Activated naive CD8-positive, alpha-beta T cell treated with anti-CD3 and anti-CD28 coated beads for 36 hours (primary cell): ENCODE data around the gene WSCD2. TPM values are rescaled to one million over a fixed set of nuclear protein-coding genes. Genes with fewer than 3 reads are reported as not detected.

Experiments
- DNase-seq: peaks from one replicate; pipeline ENCODE4 v3.0.0; 2021
- H3K27ac Mint-ChIP-seq: one replicate; pipeline ENCODE4 v1.8.0; 2022; ENCODE audit warnings: mild to moderate bottlenecking, moderate library complexity, mixed read lengths
- H3K27me3 Mint-ChIP-seq: one replicate; pipeline ENCODE4 v1.8.0; 2022; ENCODE audit warnings: mild to moderate bottlenecking, mixed read lengths
- H3K36me3 Mint-ChIP-seq: one replicate; pipeline ENCODE4 v1.8.0; 2021; ENCODE audit warnings: mild to moderate bottlenecking, mixed read lengths
- H3K4me1 Mint-ChIP-seq: one replicate; pipeline ENCODE4 v1.8.0; 2021; ENCODE audit warnings: mixed read lengths
- H3K4me3 Mint-ChIP-seq: one replicate; pipeline ENCODE4 v1.8.0; 2022; ENCODE audit warnings: mild to moderate bottlenecking, moderate library complexity, mixed read lengths
- H3K9me3 Mint-ChIP-seq: one replicate; pipeline ENCODE4 v1.8.0; 2022; ENCODE audit warnings: mixed read lengths
- total RNA-seq, 2 experiments: library from RNA; stranded (reverse); gene quantifications; one replicate each; pipeline ENCODE4 v1.2.3, GENCODE V29; 2021

WSCD2 gene
- total RNA-seq, 2 experiments from 2014 or later: not detected

DNA sequence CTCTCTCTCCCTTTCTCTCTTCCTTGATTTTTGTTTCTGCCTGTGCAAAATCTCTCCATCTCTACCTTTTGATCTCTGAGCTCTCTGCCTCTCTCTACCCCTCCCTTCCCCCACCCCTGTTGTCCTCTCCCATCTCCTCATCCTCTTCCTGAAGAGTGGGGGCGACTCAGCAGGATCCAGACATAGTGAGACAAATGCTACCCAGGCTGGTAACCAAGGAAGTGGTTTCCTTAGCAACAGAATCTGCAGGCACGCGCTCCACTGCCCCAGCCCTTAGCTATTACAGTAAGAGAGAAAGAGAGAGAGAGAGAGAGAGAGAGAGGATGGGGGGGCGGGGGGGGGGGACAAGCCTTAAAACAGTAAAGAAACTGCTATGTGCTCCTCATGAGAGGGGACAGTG lies 124.5 kb downstream of the WSCD2 start:
- peaks cover 2% of the 10 kb centered on the region for H3K9me3 Mint-ChIP-seq
- DNase-seq: no peak
- H3K4me1 Mint-ChIP-seq: no peaks in the 10 kb centered on the region
- no peak overlapping the region for H3K4me3 Mint-ChIP-seq
- H3K27me3 Mint-ChIP-seq: peaks cover 27% of the 10 kb centered on the region
- no peaks in the 10 kb centered on the region for H3K36me3 Mint-ChIP-seq
- no peak overlapping the region for H3K27ac Mint-ChIP-seq

DNA sequence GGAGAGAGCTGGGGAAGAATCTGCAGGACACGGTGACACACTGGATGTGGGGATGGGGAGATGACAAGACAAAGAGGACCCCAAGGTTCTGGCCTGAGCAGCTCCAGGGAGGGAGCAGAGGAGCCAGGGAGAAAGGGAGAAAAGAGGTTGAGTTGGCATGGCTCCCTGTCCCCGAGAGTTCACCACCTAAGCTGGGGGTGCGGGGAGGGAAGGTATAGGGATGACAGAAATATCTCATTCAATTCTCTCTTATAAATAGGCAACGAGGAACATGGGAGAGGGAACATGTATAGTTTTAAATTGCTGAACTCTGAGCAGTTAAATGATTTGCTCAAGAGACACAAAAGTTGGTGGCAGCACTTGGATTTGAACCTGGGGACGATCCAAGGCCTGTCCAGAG lies 124.9 kb downstream of the WSCD2 start:
- no peaks in the 10 kb centered on the region for H3K36me3 Mint-ChIP-seq
- DNase-seq: no peak
- no peak overlapping the region for H3K27ac Mint-ChIP-seq
- no peak overlapping the region for H3K4me3 Mint-ChIP-seq
- peaks cover 25% of the 10 kb centered on the region for H3K27me3 Mint-ChIP-seq
- no peaks in the 10 kb centered on the region for H3K4me1 Mint-ChIP-seq
- peaks cover 2% of the 10 kb centered on the region for H3K9me3 Mint-ChIP-seq

DNA sequence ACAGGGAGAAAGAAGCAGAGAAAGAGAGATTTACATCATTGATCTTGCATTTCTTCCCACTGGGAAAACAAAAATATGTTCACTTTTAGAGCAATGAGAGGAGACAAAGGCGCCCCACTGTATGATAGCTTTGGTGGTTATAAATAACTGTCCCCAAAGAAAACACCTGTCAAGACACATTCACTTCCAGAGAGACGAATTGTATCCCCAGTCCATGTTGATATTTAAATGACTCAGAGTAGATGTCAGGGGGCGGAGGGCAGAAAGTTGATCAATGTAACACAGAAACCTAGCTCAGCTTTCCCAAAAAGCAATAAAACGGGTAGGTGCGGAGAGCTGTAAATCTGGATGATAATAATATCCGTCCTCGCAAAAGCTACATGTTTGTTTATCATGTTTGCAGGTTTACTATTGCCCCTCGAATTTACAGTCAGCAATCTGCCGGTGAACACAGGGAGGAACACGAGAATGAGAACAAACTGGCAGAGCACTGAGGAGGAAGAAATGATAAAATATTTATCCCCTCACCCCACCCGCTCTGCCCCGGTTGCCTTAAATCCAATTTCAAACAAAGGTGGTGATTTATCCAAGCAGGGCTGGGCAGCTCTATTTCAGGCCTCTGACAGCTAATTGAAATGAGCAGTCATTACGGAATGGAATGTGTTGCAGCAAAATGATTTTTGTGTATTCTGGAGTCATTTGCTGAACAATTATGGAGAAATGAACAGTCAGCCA lies 125.6 kb downstream of the WSCD2 start:
- no peak overlapping the region for H3K27ac Mint-ChIP-seq
- H3K27me3 Mint-ChIP-seq: peaks cover 21% of the 10 kb centered on the region
- no peak overlapping the region for H3K4me3 Mint-ChIP-seq
- H3K36me3 Mint-ChIP-seq: no peaks in the 10 kb centered on the region
- DNase-seq: no peak
- H3K9me3 Mint-ChIP-seq: peaks cover 3% of the 10 kb centered on the region
- no peaks in the 10 kb centered on the region for H3K4me1 Mint-ChIP-seq

DNA sequence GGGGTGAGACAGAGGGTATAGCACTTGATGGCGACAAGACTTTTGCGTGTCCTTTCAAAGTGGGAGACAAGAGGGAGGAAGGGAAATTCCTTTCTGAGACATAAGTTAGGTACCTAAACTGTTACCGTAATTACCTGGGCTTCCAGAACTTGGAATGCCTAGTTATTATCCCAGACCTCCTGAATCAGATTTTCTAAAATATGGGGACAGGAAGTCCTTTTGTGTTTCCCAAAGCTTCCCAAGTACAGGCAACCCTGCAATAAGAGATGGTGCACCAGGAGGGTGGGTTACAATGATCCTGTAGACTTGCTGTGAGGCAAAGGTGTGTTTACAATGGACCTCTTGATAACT lies 126.1 kb downstream of the WSCD2 start:
- peaks cover 5% of the 10 kb centered on the region for H3K9me3 Mint-ChIP-seq
- no peak overlapping the region for H3K27ac Mint-ChIP-seq
- H3K36me3 Mint-ChIP-seq: no peaks in the 10 kb centered on the region
- H3K27me3 Mint-ChIP-seq: peaks cover 21% of the 10 kb centered on the region
- no peaks in the 10 kb centered on the region for H3K4me1 Mint-ChIP-seq
- H3K4me3 Mint-ChIP-seq: no peak overlapping the region
- DNase-seq: no peak

DNA sequence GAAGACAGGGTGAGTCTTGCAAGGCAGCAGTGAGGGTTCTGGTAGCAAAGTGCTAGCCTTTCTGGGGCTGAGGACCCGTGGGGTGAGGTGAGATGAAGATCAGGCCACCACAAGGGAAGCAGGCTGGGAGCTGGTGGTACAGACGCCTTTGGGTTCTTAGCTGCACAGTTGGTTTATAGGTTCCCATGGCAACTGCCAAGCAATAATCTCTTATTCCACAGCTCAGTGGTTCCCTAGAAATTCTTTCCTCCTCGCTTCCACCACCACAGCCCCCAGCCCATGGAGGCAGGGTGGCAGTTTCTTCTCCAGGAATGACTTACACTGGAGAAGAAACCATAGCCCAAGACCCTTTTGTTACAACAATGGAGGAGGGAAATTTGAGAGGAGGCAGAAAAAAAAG lies 127.9 kb downstream of the WSCD2 start:
- no peak overlapping the region for H3K4me3 Mint-ChIP-seq
- no peaks in the 10 kb centered on the region for H3K36me3 Mint-ChIP-seq
- H3K27me3 Mint-ChIP-seq: peaks cover 15% of the 10 kb centered on the region
- peaks cover 14% of the 10 kb centered on the region for H3K9me3 Mint-ChIP-seq
- no peak overlapping the region for H3K27ac Mint-ChIP-seq
- no peak for DNase-seq
- H3K4me1 Mint-ChIP-seq: no peaks in the 10 kb centered on the region

DNA sequence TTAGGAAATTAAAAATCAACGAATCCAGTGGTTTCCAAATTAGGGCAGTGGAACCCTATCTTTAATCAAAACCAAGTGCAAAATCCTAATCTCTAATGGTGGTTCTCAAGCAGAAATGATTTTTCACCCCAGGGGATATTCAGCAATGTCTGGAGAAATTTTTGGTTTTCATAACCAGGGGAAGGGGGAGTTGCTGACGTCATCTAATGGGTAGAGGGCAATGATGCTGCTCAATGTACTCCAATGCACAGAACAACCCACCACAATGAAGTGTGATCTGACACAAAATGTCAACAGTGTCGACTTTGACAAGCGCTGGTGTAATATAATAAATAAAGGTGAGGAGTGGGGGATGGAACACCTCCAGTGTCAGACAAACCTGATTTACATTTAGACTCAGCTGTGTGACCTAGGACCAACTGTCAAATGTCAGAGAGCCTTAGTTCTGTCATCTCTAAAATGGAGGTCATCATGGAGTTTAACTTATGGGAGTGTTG lies 128.6 kb downstream of the WSCD2 start:
- peaks cover 10% of the 10 kb centered on the region for H3K27me3 Mint-ChIP-seq
- H3K4me3 Mint-ChIP-seq: no peak overlapping the region
- no peaks in the 10 kb centered on the region for H3K4me1 Mint-ChIP-seq
- peaks cover 14% of the 10 kb centered on the region for H3K9me3 Mint-ChIP-seq
- H3K27ac Mint-ChIP-seq: no peak overlapping the region
- no peaks in the 10 kb centered on the region for H3K36me3 Mint-ChIP-seq
- DNase-seq: no peak

DNA sequence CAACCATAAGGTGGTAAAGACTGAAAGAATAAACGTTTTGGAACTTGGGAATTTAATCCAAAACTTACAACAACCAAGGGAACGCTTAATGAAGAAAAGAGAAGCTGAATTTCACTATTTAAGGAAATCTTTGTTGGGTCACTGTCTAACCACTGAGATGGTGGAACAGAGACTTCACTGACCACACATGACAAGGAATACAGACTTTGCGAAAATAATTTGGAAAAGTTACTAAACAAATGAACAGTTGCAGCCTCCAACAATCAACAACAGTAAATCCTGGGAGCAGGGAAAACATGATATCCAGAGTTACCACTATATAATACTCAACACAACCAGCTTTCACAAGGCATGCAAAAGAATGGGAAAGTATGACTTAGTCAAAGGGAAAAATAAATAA lies 131.0 kb downstream of the WSCD2 start:
- H3K36me3 Mint-ChIP-seq: no peaks in the 10 kb centered on the region
- no peaks in the 10 kb centered on the region for H3K4me1 Mint-ChIP-seq
- no peak overlapping the region for H3K4me3 Mint-ChIP-seq
- no peak overlapping the region for H3K27ac Mint-ChIP-seq
- peaks cover 4% of the 10 kb centered on the region for H3K27me3 Mint-ChIP-seq
- H3K9me3 Mint-ChIP-seq: peaks cover 14% of the 10 kb centered on the region
- no peak for DNase-seq

DNA sequence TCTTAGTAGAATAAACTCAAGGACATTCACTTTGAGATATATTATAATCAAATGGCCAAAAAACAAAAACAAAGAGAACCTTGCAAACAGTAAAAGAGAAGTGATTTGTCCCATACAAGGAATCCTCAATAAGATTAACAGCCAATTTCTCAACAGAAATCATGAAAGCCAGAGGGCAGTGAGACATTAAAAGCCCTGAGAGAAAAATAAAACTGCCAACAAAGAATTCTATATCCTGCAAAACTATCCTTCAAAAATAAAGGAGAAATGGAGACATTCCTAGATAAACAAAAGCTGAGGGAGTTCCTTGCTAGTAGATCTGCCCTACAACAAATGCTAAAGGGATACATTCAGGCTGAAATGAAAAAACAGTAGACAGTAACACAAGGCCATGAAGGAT lies 131.9 kb downstream of the WSCD2 start:
- Mint-ChIP-seq H3K27ac (no peak overlapping the region), H3K27me3 (peaks cover 4% of the 10 kb centered on the region), H3K4me3 (no peak overlapping the region), H3K36me3 (no peaks in the 10 kb centered on the region), H3K9me3 (peaks cover 14% of the 10 kb centered on the region), H3K4me1 (no peaks in the 10 kb centered on the region)
- DNase-seq: no peak

DNA sequence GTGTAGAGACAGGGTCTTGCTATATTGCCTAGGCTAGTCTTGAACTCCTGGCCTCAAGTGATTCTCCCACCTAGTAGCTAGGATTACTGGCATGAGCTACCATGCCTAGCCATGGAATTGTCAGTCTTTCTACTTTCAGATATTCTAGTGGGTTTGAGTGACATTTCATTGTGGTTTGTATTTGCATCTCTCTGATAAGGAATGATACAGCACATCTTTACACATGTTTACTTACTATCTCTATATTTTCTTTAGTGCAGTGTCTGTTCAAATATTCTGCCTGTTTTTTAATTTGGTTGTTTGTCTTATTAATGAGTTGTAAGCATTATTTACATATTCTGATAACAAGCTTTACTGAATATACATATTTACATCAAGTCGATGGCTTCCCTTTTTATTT lies 136.4 kb downstream of the WSCD2 start:
- Mint-ChIP-seq H3K36me3 (no peaks in the 10 kb centered on the region), H3K27me3 (peaks cover 15% of the 10 kb centered on the region), H3K4me3 (no peak overlapping the region), H3K27ac (no peak overlapping the region), H3K9me3 (peaks cover 7% of the 10 kb centered on the region), H3K4me1 (no peaks in the 10 kb centered on the region)
- no peak for DNase-seq

DNA sequence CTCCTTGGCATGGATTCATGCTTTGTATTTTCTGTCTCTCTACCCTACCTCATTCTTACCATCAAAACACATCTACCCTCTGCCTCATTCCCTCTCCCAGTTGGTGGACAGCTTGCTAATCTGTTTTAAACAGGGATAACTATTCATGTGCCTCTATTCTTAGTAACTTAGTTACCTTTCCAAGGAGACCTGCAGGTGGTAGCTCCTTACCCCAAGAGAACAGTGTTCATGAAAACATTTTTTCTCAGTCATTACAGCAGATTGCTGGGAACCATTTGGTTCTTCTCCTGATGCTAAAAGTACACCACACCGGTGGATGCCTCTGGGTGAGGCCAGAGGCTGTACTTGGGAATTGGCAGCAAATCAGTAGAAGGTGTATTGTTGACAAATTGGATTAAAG lies 137.0 kb downstream of the WSCD2 start:
- H3K27me3 Mint-ChIP-seq: peaks cover 15% of the 10 kb centered on the region

DNA sequence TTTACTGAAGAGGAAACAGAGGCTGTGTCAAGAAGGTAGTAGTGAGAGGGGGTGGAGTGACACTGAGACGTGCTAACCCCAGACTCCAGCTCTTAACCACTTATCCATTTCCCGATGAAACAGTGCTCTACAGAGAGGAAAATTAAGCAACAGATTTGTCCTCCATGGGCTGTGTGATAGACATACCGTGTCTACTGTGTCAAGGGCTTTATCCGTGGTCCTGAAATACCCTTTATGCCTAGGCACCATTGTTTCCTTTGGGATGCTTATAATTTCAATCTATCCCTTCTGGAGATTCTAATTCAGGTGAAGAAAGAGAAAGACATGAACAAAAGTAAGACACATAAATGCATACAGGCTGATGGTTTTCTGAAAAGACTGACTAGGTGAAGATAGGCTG lies 138.4 kb downstream of the WSCD2 start:
- DNase-seq: no peak
- no peak overlapping the region for H3K4me3 Mint-ChIP-seq
- no peaks in the 10 kb centered on the region for H3K9me3 Mint-ChIP-seq
- no peak overlapping the region for H3K27ac Mint-ChIP-seq
- no peaks in the 10 kb centered on the region for H3K4me1 Mint-ChIP-seq
- H3K36me3 Mint-ChIP-seq: no peaks in the 10 kb centered on the region
- peaks cover 15% of the 10 kb centered on the region for H3K27me3 Mint-ChIP-seq

More for the DNA sequence above, 137.0 kb downstream of the WSCD2 start:
- no peaks in the 10 kb centered on the region for H3K4me1 Mint-ChIP-seq
- H3K9me3 Mint-ChIP-seq: peaks cover 3% of the 10 kb centered on the region
- no peak for DNase-seq
- H3K36me3 Mint-ChIP-seq: no peaks in the 10 kb centered on the region
- no peak overlapping the region for H3K27ac Mint-ChIP-seq
- no peak overlapping the region for H3K4me3 Mint-ChIP-seq

DNA sequence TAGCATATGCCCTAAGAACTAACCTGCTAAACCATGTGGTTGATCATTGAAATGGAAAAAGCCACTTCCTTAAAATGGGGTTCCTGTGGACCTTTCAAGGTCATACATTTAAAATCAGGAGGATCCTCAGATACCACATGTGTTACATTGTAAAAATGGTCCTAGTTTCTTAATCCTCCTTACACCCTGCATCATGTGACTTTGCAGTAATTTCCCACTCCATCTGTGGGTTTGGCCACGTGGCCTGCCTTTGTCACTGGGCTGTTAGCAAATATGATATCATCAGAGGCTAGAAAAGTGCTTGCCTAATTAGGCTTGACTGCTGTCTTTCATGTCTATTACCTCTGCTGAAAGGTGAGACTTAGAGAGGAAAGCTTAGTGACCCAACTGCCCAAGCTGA lies 139.3 kb downstream of the WSCD2 start:
- no peak for DNase-seq
- no peaks in the 10 kb centered on the region for H3K4me1 Mint-ChIP-seq
- no peaks in the 10 kb centered on the region for H3K9me3 Mint-ChIP-seq
- H3K36me3 Mint-ChIP-seq: no peaks in the 10 kb centered on the region
- no peak overlapping the region for H3K4me3 Mint-ChIP-seq
- H3K27ac Mint-ChIP-seq: no peak overlapping the region
- peaks cover 14% of the 10 kb centered on the region for H3K27me3 Mint-ChIP-seq

DNA sequence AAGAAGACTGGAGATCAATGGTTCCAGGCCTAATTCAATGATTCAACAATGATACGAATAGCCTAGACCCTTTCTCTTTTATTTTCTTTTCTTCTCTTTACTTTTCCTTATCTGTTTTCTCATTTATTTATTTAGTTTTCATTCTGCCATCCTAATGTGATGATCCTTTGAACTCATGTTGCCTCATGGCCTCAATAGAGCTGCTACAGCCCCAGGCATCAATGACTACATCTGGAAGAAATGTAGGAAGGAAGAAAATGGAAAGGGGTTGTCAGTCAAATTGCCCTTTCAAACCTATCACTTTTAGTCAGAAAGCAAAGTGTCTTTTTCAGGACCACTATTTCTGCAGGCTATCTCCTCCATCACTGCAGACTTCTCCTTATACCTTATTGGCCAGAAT lies 140.1 kb downstream of the WSCD2 start:
- no peak overlapping the region for H3K27ac Mint-ChIP-seq
- no peak overlapping the region for H3K4me3 Mint-ChIP-seq
- no peaks in the 10 kb centered on the region for H3K9me3 Mint-ChIP-seq
- peaks cover 15% of the 10 kb centered on the region for H3K27me3 Mint-ChIP-seq
- DNase-seq: no peak
- H3K36me3 Mint-ChIP-seq: no peaks in the 10 kb centered on the region
- H3K4me1 Mint-ChIP-seq: no peaks in the 10 kb centered on the region

DNA sequence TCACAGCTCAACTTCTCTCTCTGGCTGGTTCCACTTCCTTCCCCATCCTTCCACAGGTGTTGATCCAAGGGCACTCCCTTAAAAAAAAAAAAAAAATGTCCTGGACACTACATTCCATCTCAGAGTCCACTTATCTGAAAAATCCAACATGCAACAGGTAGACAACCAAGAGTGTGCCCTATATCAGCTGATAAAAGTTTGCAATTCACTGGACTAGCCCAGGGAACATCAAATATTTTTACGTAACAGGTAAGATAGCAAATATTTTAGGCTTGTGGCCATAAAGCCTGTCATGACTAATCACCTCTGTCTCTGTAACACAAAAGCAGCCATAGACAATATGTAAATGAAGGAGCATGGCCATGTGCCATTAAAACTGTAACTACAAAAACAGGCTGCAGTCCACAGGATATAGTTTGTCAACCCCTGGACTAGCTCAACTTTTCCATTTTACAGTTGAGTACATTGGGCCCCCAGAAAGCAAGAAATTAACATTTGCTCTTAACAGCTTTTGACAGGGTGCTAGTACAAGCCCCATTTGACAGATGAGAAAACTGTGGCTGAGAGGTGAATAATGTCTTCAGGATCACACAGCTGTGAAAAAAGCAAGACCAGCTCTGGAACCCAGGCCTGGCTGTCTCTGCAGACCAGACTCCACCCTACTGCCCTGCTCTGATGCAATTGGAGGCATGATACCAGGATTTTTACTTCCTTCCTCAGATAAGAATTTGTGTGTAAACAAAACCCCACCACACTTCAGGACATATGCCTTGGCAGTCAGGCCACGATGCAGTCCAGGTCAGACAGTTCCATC lies 141.2 kb downstream of the WSCD2 start:
- H3K36me3 Mint-ChIP-seq: no peaks in the 10 kb centered on the region
- H3K27ac Mint-ChIP-seq: no peak overlapping the region
- peaks cover 15% of the 10 kb centered on the region for H3K27me3 Mint-ChIP-seq
- H3K4me3 Mint-ChIP-seq: no peak overlapping the region
- no peak for DNase-seq
- no peaks in the 10 kb centered on the region for H3K9me3 Mint-ChIP-seq
- no peaks in the 10 kb centered on the region for H3K4me1 Mint-ChIP-seq

DNA sequence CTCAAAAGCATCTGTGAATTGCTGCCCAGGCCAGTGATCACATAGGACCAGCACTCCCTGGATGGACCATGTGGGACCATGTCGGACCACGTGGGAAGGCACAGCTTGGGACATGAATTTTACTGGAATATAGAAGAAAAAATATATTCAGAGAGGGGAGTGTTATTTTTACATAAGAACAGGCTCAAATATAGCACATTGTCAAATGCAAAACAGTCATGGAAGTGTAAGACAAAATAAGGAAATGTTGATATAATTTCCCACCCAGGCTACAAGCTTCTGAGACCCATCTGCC lies 141.7 kb downstream of the WSCD2 start:
- no peaks in the 10 kb centered on the region for H3K36me3 Mint-ChIP-seq
- no peaks in the 10 kb centered on the region for H3K9me3 Mint-ChIP-seq
- peaks cover 15% of the 10 kb centered on the region for H3K27me3 Mint-ChIP-seq
- H3K4me1 Mint-ChIP-seq: no peaks in the 10 kb centered on the region
- H3K27ac Mint-ChIP-seq: no peak overlapping the region
- DNase-seq: no peak
- H3K4me3 Mint-ChIP-seq: no peak overlapping the region
